K562 (cell line): ENCODE results near the gene CERS6. TPM values are rescaled to one million over a fixed set of nuclear protein-coding genes. Genes with fewer than 3 reads are reported as not detected.

Experiments
- BCLAF1 ChIP-seq, 2 experiments: fragments of 450-650 bp in 1 of 2; IDR thresholded peaks; 2 replicates each; pipeline ENCODE4 v1.6.1; 2011 to 2017; ENCODE audit warnings: low read depth in 2 of 2, antibody characterized with exemption in 1 of 2, borderline replicate concordance in 1 of 2, low read length in 1 of 2, mild to moderate bottlenecking in 1 of 2, mixed read lengths in 1 of 2; ENCODE audit not compliant: control insufficient read depth in 1 of 2
- ETS2 ChIP-seq: IDR thresholded peaks from 2 replicates; pipeline ENCODE4 v1.6.1; 2016; ENCODE audit warnings: borderline replicate concordance, missing genetic modification characterization, mild to moderate bottlenecking, moderate library complexity, missing compliant biosample characterization; ENCODE audit not compliant: poor library complexity, severe bottlenecking
- GTF3C2 ChIP-seq: IDR thresholded peaks from 3 replicates; pipeline ENCODE4 v1.6.1; 2011; ENCODE audit warnings: borderline replicate concordance, mild to moderate bottlenecking, moderate library complexity; ENCODE audit not compliant: insufficient read length; ENCODE audit errors: extremely low read depth
- ZNF668 ChIP-seq: fragments of 250-450 bp; sonication (Bioruptor Pico); IDR thresholded peaks from 2 replicates; pipeline ENCODE4 v1.8.0; 2022; ENCODE audit warnings: mild to moderate bottlenecking, inconsistent platforms
- polyA plus RNA-seq, 8 experiments: library from polyadenylated mRNA; depleted of rRNA in 4 of 8; stranded (reverse) in 5 of 8; unstranded in 3 of 8; fragments of >200 nt; fragmentation: Nextera tagmentation in 2 of 8; fragmentation: Illumina TruSeq in 1 of 8; extraction: Ambion mirVana in 2 of 8; extraction: Trizol in 1 of 8; gene quantifications; 2 replicates each; pipeline versions ENCODE4 v1.2.1 to v1.2.3, GENCODE V29; 2011 to 2014; ENCODE audit warnings: inconsistent platforms in 1 of 8, missing spikeins in 1 of 8
- total RNA-seq, 7 experiments: library from RNA; depleted of rRNA in 6 of 7; stranded (reverse); fragments of >200 nt in 6 of 7; fragmentation: Illumina TruSeq in 2 of 7; extraction: Trizol in 2 of 7; gene quantifications; 2 replicates each; pipeline versions ENCODE4 v1.2.1 to v1.2.3, GENCODE V29; 2011 to 2021; ENCODE audit warnings: low replicate concordance in 1 of 7

CERS6 gene
- total and polyA plus RNA-seq, 9 of the 15 experiments (the other 6 are each of a cell fraction or from before 2014, with no cell fraction given): 1.6 to 13.6 (median 11.4) TPM

- TF ChIP-seq BCLAF1 (IDR thresholded peaks at IDR 0.05; ENCODE audit: borderline replicate concordance in 1 of 2, control insufficient read depth in 1 of 2, low read depth in 2 of 2, low read length in 1 of 2) (no peak), ETS2 (tag) (no peak), GTF3C2 (no peak), ZNF668 (no peak)
These were observed 286.3 kb downstream of the CERS6 start (continued) for GRCh38 chr2:168742258-168742932.
